GM06990 (cell line): ENCODE results near the gene GTSF1L.
"Not testable (repeated sequence)": the region's sequence is repeated elsewhere in the genome, so short reads cannot be mapped to it uniquely, and the experiment has no call there.

Experiments
- DNase-seq: peaks from one replicate; pipeline ENCODE4 v3.0.0-alpha.2; 2011; ENCODE audit not compliant: insufficient read length; ENCODE audit errors: extremely low read depth
- H3K27me3 ChIP-seq: replicated peaks from 2 replicates; pipeline ENCODE4 v1.6.0; 2011; ENCODE audit warnings: low read length; ENCODE audit not compliant: control insufficient read depth, insufficient read depth
- H3K36me3 ChIP-seq: 2 replicates; pipeline ENCODE4 v1.5.1; 2011; ENCODE audit warnings: low read length; ENCODE audit not compliant: control insufficient read depth, insufficient read depth
- H3K4me3 ChIP-seq: replicated peaks from 2 replicates; pipeline ENCODE4 v1.5.1; 2011; ENCODE audit warnings: low read depth, mild to moderate bottlenecking, control low read depth, low read length
- CTCF ChIP-seq: IDR thresholded peaks from 2 replicates; pipeline ENCODE4 v1.5.1; 2011; ENCODE audit warnings: low read length, control low read depth, mild to moderate bottlenecking, inconsistent platforms; ENCODE audit not compliant: insufficient read depth, poor library complexity, severe bottlenecking

GTSF1L gene

GRCh38 chr20:43766917-43767316 is 40.1 kb upstream of the GTSF1L start:
- Histone ChIP-seq H3K36me3 (no peaks in the 10 kb centered on the region), H3K27me3 (no peaks in the 10 kb centered on the region), H3K4me3 (no peak overlapping the region)
- DNase-seq, result no peak
- no peak for TF ChIP-seq CTCF

GRCh38 chr20:43766385-43766784 is 39.6 kb upstream of the GTSF1L start:
- TF ChIP-seq CTCF, result no peak
- no peak overlapping the region for H3K4me3 ChIP-seq
- DNase-seq, result no peak
- H3K36me3 ChIP-seq, result no peaks in the 10 kb centered on the region
- no peaks in the 10 kb centered on the region for H3K27me3 ChIP-seq

GRCh38 chr20:43765916-43766315 is 39.1 kb upstream of the GTSF1L start:
- Histone ChIP-seq H3K36me3 (no peaks in the 10 kb centered on the region), H3K27me3 (no peaks in the 10 kb centered on the region), H3K4me3 (no peak overlapping the region)
- no peak for DNase-seq
- no peak for TF ChIP-seq CTCF

GRCh38 chr20:43762911-43763310 is 36.1 kb upstream of the GTSF1L start:
- Histone ChIP-seq H3K36me3 (no peaks in the 10 kb centered on the region), H3K27me3 (no peaks in the 10 kb centered on the region), H3K4me3 (no peak overlapping the region)
- no peak for DNase-seq
- no peak for TF ChIP-seq CTCF

- no peak for TF ChIP-seq CTCF
- Histone ChIP-seq H3K36me3 (no peaks in the 10 kb centered on the region), H3K4me3 (no peak overlapping the region), H3K27me3 (no peaks in the 10 kb centered on the region)
- no peak for DNase-seq
Observed at GRCh38 chr20:43761386-43762340, 34.9 kb upstream of the GTSF1L start.

- H3K36me3 ChIP-seq, DNase-seq, H3K27me3 ChIP-seq, H3K4me3 ChIP-seq: not testable (repeated sequence)
Observed at GRCh38 chr20:43757888-43758287, 31.1 kb upstream of the GTSF1L start.
